COLO829 (cell line): ENCODE results near the gene NEDD8.

Experiments
- DNase-seq: peaks from one replicate; pipeline ENCODE4 v3.0.0; 2012; ENCODE audit warnings: low spot score

NEDD8 gene

DNA sequence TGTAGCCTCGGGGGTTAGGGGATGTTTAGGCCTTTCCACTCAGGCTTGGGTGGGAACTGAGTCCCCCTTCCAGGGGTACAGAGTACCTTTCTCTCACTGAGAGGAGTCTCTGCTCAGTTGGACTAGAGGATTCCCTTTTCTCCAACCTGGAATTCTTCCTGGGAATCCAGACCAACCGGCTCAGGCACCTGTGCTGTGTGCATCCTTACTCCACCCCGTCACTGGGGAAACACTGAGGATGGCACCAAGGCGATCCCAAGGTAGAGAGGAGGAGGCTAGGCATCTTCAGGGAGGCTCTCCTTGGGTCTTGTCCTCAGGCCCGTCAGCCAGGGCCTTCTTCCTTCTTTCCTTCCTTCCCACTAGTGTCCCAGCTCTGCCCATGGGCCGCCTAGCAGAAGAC lies 31.7 kb upstream of the NEDD8 start:
- DNase-seq = no peak

DNA sequence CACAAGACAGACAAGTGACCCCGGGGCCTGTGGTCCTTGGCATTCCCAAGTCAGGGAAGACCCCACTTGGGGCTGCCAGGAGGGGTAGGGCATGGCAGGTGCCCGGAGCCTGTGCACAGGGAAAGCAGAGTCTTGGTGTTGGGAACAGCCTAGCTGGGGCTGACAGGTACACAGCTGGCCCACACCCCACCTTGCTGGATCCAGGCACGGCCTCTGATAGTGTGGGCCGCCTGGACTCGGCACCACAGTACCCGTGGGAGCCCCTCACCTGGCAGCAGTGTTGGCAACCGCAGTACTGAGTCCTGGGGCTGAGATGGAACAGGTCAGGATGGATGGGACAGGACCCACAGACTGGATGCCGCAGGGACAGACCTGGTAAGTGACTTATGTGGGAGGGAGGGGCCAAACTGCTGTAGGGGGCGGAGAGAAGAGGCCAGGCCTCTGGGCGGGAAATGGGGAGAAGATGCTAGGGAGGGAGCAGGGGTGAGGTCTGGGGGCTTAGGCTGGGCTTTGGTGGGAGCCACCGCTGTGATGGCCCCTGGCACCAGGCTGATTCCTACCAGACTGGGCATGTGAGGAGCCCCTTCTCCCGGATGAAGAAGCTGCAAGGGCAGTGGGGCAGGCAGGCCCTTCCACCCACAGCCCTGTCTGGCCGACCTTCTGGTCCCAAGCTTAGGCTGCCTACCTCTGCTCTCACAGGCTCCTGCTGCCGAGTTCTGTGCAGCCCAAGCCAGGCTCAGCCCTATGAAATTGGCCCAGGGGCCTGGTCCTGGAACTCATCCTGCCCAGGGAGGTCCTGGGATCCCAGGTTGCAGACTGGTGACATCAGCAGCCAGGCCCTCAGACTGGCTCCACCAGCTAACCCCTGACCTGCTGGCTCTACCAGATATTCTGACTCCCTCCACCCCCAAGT lies 30.9 kb upstream of the NEDD8 start, which contains the start of gene TGM1:
Gene TGM1, minus strand, starts transcription at position 357 of the 913 bp plus-strand sequence. CDS start 825 bp downstream, outside the sequence.
- no peak for DNase-seq

DNA sequence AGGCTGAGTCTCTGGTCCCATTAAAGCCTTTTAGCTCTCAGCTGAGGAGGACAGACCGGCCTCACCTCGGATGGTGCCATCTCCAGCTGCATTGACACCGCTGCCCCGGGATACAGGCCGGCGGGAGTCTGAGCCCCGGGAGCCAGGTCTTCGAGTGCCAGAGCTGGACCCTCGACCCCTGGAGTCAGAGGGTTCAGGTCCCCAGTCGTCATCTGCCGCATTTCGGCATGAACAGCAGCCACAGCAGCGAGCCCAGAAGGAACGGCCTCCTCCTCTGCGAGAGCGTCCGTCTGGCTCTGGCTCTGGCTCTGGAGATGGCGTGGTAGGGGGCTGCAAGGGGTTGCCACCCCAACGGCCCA lies 29.8 kb upstream of the NEDD8 start:
- DNase-seq = no peak

DNA sequence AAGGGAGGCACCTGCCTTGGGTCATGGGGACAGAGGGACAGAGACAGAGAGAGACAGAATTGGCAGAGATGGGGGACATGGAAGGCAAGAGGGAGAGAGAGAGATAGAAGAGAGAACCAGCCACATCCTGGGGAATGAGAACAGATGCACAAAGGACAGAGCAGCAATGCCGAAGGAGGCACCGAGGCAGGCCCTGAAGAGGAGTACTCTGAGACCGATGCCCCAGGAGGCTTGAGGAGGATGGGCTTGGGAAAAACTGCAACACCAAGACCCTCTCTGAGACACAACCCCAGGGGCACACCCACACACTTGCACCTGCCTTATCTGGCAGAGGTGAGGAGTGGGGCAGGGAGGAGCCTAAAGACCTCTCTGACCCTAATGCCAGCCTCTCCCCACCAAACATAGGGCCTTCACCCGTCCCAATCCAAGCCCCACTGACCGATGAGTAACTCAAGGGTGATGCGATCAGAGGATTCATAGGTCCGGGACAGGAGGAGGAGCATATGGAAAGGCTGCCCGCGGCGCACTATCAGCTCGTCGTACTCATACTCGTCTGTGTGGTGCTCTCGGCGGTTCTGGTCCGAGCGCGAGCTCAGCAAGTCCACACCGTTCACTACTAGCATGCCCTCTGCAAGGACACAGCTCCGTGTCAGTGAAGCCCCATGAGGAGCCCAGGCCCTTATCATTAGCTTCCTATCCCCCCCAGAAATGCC lies 29.2 kb upstream of the NEDD8 start:
- DNase-seq = no peak

DNA sequence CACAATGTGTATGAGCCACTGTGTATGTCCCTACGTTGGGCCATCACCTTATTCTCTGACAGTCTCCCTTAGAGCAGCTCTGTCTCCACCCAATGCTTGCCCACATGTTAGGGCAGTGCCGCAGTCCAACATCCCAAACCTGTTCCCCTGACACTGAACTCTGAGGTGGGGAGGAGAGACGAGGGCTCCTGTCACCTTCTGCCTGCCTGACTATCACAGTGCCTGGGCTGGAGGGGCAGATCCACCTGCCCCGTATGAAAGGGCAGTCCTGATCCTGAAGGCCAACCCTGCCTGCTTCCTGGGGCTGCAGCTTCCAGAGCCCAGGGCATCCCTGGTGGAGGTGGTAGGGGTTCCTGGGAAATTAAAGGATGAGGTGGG lies 28.6 kb upstream of the NEDD8 start:
- no peak for DNase-seq

DNA sequence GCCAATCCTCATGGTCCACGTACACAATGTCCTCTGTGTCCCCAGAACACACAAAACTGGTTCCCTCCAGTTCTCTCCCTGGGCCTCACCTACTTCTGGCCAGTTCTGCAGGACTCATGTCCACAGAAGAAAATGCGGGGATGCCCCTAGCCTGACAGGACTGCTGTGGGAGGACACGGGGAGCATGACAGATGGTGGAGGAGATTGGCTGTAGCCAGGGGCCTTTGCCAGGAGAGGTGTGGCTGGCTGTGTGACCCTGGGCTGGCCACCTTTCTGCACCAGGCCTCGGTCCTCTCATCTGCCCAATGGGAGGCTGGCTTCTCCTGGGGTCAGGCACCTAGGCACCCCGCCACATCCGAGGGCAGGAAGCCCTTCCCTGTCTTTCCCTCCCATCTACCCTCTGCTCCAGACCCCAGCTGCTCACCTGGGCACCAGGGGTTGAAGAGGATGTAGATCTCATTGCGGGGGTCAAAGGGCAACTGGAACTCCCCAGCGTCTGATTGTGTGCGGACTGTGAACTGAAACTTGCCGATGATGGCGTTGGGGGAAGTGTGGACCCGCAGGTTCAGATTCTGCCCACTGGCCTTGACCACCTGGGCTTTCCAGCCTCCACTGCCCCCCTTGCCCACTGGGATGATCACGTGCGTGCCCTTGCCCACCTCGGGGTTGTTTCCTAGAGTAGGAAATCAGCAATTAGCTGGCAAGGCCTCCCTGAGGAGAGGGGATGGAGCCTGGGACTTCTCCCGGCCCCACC lies 28.0 kb upstream of the NEDD8 start:
- no peak for DNase-seq

DNA sequence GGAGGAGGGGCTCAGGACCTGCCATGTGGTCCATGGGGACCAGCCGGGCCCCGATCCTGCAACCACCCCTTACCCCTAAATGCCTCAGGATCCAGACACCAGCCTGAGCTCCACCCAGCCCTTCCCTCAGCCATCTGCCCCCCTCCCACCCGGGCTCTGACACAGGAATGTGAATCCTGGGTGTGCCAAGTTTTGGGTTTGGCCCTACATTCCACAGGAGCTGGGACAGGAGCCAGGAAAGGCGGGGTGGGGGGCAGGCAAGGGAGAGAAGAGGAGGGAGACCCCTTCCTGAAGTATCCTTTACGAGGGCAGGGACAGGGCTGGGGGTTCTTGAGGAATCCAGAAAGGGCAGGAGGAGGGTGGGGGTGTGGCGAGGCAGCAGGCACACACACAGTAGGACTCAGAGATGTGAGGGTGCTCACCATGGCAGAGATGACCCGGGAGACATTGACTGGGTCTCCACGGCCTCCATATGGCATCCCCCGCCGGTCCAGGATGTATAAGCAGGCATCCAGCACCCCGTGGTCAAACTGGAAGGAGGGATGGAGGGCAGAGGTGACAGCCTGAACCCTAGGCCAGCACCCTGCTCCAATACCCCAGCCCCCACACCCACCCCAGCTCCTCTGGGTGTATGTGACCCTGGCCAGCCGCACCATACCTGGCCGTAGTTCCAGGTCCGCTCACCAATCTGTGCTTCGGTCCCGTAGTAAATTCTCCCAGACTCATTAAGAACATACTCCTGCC lies 27.3 kb upstream of the NEDD8 start:
- no peak for DNase-seq

DNA sequence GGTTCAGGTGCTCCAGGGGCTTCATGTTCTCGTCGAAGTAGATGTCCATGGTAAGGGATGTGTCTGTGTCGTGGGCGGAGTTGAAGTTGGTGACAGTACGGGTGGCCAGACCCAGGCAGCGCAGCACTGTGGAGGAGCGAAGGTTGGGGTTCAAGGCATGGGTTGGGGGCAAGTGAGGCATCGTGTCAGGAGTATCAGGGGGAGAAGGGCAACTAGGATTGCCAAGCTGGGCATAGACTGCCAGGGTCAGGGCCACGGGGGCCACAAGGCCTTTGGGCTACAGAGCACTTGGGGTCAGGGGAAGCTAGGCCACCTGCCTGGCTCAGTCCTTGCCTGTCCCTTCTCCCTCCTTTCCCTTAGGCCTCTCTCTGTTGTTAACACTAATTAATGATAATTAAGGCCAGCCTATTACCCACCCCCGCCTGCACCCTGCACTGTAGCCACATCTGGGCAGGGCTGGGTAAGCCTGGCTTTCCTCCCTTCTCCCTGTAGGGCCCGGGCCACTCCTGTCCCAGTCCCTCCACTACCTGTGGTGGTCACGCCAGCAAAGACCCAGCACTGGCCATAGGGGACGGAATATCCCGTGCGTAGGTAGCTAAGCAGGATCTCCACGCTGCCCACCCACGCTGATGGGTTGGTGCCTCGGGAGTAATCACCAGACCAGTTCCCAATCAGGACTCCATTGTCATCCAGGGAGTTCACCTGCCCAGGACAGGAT lies 26.5 kb upstream of the NEDD8 start:
- DNase-seq = no peak

DNA sequence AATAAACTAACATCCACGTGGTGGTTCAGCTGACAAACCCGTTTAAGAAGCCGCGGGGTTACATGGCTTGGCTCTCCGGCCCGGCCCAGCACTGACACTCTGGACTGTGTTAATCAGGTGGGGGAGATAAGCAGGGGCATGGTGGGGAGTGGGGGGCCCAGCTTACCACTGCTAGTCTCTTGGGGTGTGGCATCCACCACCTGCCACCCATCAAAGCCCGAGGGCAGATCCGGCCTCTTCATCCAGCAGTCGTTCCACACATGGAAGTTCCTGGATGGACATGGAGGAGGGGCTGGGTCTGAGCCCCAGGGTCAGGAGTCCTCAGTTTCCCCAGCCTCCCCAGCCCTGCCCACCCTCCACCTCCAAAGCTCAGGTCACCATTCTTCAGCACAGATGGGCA lies 26.0 kb upstream of the NEDD8 start:
- DNase-seq = no peak

DNA sequence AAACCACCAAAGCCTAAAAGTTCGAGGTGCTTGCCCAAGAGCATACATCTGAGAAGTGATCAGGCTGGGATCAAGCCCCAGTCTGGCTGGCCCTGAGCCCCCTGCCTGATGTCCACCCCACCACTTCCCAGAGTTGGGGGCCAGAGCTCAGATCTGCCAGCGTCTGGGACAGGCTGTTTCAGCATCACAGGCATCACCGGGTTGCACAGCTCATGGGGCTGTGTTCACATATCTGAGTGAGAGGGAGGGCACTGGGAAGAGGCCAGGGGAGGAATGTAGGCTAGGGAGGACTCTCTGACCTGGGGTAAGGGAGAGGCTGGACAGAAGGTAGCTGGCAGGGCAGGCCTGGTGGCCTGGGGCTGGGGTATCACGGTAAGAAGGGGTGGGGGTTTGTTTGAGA lies 24.8 kb upstream of the NEDD8 start:
- DNase-seq = no peak

DNA sequence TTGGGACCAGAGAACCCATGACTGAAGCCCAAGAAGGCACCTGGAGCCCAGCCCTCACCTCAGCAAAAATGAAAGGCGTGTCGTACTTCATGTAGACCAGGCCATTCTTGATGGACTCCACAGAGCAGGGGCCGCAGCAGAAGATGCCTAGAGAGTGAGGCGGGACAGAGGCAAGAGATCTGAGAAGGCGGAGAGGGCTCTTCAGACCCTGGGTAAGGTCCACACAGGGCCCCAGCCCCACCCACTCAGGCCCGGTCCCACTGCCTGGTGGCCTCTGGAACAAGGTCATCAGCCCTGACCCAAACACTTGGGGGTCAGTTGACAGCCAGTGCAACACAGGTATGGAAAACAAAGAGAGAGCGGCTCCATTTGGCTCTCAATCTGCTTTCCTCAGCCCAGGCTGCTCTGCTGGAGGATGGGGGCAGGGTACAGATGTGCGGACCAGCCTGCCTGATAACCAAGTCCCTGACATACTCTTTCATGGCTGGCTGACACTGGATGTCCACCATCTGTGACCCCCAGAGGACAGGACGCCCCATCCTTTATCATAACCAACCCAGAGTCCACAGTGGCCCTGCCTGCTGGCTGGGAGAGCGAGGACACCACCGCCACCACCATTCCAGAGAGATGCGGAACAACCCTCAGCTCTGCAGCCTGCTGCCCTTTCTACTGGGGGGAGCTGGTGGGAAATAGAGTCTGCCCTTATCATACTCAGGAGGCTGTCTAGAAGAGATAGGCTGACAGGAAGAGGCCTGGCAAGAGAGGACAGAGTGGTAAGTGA lies 24.0 kb upstream of the NEDD8 start:
- DNase-seq = no peak

DNA sequence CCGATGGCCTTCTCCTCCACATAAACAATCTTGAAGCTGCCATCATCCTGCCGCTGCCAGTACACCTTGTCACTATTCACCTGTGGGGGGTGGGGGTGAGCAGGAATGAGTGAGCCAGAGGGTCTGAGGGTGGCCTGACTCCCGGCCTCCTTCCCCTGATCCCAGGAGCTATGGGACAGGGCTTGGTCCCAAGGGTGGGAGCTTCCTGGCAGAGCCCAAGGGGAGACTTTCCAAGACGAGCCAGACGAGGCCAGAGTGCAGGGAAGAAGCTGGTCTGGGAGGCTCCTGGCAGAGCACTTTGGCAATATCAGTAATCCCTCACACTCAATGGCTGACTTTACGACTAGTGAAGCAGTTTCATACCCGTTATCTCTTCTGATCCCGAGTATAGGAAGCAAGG lies 23.3 kb upstream of the NEDD8 start:
- DNase-seq = no peak

DNA sequence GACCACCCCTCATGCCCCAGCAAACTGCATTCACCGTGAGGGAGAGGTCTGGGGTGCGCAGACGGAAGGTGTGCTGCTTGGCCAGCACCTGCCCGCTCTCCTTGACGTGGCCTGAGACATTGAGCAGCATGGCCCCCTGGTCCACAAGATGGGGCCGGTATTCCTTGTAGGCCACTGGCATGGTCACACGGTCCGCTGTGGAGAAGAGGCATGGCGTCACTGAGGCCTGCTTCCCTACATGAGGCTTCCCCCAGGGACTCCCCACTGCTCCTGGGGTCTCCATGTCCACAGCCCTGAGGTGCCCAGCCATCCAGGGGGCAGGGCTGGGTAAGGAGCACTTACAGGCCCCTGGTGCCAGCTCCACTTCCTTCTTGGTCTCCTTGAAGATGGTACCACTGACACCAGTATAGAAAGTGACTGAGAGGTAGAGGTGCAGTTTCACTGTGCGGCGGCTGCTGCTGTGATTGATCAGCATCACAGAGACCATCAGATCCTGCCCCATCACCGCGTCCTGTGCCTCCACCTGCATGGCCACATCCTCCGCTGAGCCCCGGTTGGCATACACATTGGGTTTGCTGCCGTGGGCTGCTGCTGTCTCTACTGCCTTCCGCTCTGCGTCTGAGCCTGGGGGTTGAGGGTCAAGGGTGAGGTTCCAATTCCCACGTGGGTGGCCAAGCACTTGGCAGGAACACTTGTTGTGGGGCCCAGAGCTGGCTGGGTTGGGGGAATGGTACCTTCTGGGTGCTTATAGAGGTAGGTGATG lies 22.6 kb upstream of the NEDD8 start:
- no peak for DNase-seq

DNA sequence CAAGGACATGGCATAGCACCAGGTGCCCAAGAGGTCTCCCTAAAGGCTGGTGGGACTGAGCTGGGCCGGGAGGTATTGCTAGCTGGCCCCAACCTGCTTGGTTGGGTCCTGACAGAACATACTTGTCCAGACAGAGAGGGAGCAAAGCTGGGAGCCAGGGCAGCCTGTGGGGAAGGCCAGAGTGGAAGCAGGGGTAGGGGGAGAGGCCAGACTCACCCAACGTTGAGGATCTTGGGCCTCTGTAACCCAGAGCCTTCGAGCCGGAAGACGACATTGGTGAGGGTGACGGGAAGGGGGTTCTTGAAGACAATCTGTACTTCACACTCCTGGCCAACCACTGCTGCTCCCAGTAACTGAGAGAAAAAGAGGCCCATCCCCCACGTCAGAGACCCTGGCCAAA lies 21.8 kb upstream of the NEDD8 start:
- DNase-seq = no peak

DNA sequence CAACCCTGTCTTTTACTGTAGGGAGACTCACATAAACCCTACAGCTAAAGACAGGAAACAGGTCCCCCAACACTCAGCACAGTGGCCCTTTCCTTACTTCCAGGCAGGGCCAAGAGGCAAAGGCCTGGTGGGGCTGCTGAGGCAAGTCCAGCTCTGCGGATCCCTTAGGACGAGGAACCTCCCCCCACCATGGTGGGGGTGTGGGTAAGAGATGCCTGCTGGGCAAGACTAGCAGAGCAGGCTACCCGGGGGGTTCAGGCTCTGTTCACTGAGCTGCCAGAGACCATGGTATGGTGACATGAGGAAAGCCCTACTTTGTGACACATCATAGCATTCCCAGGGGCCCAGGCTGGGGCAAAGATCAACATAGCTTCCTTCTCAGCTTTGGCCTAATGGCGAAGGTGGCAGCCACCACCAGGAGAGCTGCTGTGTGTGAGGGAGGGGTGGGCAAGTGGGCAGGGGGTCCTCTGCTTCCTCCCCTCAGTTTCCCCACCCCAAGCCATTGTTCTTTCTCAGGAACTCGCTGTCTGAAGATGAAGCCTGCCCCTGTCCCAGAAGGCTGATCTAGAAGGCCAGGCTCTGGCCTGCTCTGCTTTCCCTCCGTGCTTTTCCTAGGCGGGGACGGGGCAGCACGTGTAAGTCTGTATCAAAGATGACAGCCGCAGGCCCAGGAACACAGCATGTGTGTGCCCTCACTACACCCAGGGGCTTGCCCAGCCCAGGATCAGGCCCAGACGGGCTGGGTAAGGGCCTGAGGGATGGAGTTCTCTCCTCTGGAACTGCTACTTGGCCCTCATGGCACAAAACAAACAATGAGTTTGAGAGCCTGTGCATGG lies 20.3 kb upstream of the NEDD8 start:
- DNase-seq = no peak

DNA sequence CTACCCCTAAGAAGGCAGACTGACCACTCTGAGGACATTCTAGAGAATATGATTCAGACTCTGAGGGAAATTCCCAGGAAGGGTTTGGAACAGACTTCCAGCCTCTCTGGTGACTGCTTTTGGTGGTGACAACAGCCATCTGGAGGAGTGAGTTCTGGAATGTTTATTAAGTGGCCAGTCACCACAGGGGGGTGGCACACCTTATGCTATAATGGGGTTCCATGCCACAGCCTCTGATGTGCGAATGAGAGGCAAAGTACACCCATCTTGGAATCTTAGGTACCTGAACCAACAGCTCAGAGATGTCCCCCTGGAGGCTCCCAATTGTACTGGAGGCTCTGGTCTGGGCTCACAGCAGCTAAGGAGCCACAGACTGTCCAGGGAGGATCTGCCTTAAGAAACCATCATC lies 19.7 kb upstream of the NEDD8 start:
- DNase-seq = no peak

DNA sequence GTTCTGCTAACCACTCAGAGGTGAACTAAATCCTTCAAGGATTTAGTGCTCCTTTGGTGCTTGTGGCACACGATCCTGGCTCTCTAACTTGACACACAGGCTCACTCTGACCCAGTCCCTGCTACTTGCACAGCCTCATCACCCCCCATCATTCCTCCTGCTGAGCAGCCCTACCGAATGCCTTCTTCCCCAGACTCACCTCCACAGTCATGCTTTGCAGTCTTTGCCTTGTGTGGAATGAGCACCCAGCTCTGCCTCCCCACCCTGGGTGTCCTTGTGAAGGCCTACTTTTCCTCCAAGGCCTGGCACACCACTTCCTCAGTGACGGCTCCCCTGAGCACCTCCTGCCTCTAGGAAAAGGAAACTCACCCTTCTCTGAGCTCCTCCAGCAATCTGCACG lies 18.2 kb upstream of the NEDD8 start:
- no peak for DNase-seq

DNA sequence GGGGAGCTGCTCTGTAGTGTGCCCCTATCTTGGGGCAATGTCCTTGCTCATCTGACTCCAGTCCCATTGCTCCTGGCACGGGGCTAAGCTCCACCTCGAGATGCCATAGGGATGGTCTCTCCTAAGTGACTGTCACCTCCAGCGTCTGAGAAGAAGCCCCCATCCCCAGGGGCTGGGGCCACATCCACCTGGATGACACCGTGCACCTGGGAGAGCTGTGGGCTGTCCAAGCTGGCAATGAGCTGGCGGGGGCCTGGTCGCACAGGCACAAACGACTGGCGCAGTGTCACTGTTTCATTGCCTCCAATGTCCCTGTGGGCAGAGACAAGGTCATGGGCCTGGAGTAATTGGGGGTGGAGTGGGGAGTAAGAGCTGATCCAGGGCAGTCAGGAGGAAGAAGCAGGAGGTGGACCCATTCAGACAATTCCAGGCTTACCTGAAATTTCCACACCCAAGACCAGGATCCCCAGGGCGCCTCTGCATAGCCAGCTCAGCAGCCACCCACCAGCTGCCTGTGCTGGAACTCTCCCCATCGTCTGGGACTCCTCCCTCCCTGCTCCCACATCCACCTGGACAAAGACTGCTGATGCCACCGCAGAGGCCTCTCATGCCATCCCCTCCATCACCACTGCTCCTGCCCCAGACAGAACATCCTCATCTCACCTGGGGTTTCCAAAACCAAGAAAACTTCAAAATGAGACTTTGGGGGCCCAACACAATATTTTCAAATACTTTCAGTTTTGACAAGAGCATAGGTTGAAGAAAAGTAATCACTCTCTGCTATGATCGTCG lies 17.3 kb upstream of the NEDD8 start:
- no peak for DNase-seq
